SH-SY5Y (cell line): ENCODE data around the gene ARHGEF25.

Experiments
- GATA2 ChIP-seq: IDR thresholded peaks from 2 replicates; pipeline ENCODE4 v1.6.1; 2011; ENCODE audit warnings: mild to moderate bottlenecking, low read depth, low read length
- GATA3 ChIP-seq: IDR thresholded peaks from 2 replicates; pipeline ENCODE4 v1.6.1; 2011; ENCODE audit warnings: low read depth, mild to moderate bottlenecking, low read length, moderate library complexity

DNA sequence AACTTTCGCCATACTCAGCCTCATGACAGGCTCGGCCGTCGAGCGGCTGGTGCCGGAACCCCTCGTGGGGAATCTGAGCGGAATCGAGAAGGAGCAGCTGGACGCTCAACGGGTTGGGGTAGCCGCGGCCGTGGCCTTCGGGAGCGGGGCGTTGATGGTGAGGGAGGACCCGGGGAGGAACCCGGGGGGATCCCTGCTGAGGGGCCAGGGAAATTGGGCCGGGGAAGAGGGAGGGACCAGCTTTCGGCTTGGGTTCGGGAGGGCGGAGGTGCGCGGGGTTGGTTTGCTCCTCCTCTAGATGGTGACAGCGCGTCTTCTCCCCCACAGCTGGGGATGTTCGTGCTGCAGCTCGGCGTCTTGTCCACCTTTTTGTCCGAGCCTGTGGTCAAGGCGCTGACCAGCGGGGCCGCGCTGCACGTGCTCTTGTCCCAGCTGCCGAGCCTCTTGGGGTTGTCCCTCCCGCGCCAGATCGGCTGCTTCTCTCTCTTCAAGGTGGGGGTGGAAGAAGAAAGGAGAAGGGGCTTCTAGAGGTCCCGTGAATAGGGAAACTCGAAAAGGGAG, 9.8 kb downstream of the ARHGEF25 start:
- no peak for TF ChIP-seq GATA2
- no peak for TF ChIP-seq GATA3
